HepG2 (cell line): ENCODE data around the gene FAIM. TPM values are rescaled to one million over a fixed set of nuclear protein-coding genes. Genes with fewer than 3 reads are reported as not detected.

Source experiments
- ATAC-seq: fragments of 200-7000 bp; cut with Tn5 transposase; 3 replicates; pipeline ENCODE4 v1.9.1; 2020; ENCODE audit warnings: mild to moderate bottlenecking, moderate library complexity
- Bru-seq: library from RNA; stranded (reverse); fragments of 400-500 nt; gene quantifications from one replicate; lab custom pipeline; 2021; lab: Mats Ljungman, UMichigan
- BruChase-seq, 2 experiments: library from RNA; stranded (reverse); fragments of 400-500 nt; gene quantifications; one replicate each; lab custom pipeline; 2021; lab: Mats Ljungman, UMichigan
- BruUV-seq: library from RNA; stranded (reverse); fragments of 400-500 nt; replicated peaks from 2 replicates; lab custom pipeline; 2021; lab: Mats Ljungman, UMichigan
- CTCF ChIA-PET: fragments of 300-600 bp; formaldehyde crosslinking; extraction: SDS; loops from one replicate; lab custom pipeline; 2021; ENCODE audit warnings: low total read pairs, inconsistent platforms, low intra/inter-chr PET ratio; lab: Yijun Ruan, JAX
- POLR2A ChIA-PET: fragments of 350-600 bp; sonication (Branson Sonifier 250); formaldehyde crosslinking; loops from one replicate; lab custom pipeline; 2020; ENCODE audit warnings: antibody characterized with exemption, inconsistent platforms; lab: Yijun Ruan, JAX
- DNase-seq: peaks from one replicate; pipeline ENCODE4 v3.0.0-alpha.2; 2015; ENCODE audit warnings: low spot score
- FAIRE-seq: peaks from 3 replicates; lab custom pipeline; 2011; peaks lifted over from hg19 to GRCh38; lab: Jason Lieb, UNC
- H2AFZ ChIP-seq: one replicate; pipeline ENCODE4 v1.6.1; 2011; ENCODE audit warnings: low read length, inconsistent platforms
- H3K27ac ChIP-seq: fragments of 300-600 bp; 3 replicates; pipeline ENCODE4 v1.8.0; 2011; ENCODE audit warnings: mixed run types, mild to moderate bottlenecking, mixed read lengths, low read length, inconsistent platforms; ENCODE audit not compliant: insufficient read depth; ENCODE audit errors: extremely low read length
- H3K27me3 ChIP-seq, 2 experiments: fragments of 200-600 bp in 1 of 2; 2 replicates in 1 of 2; 3 replicates in 1 of 2; pipeline versions ENCODE4 v1.6.0 to v1.8.0; 2011; ENCODE audit warnings: low read length in 2 of 2, mild to moderate bottlenecking in 2 of 2, moderate library complexity in 2 of 2, inconsistent platforms in 1 of 2; ENCODE audit not compliant: insufficient read depth in 2 of 2, control insufficient read depth in 1 of 2
- H3K36me3 ChIP-seq, 2 experiments: fragments of 200-600 bp in 1 of 2; replicated peaks in 1 of 2; 2 replicates in 1 of 2; 3 replicates in 1 of 2; pipeline versions ENCODE4 v1.5.1 to v1.8.0; 2011; ENCODE audit warnings: low read length in 2 of 2, inconsistent platforms in 1 of 2; ENCODE audit not compliant: insufficient read depth in 2 of 2, control insufficient read depth in 1 of 2
- H3K4me1 ChIP-seq: 2 replicates; pipeline ENCODE4 v1.5.1; 2012; ENCODE audit warnings: low read length, inconsistent platforms; ENCODE audit not compliant: insufficient read depth
- H3K4me2 ChIP-seq: 2 replicates; pipeline ENCODE4 v1.6.0; 2011; ENCODE audit warnings: low read depth, low read length, inconsistent platforms
- H3K4me3 ChIP-seq, 3 experiments: fragments of 200-600 bp in 1 of 3; sonication (generic), shearing (Covaris generic) in 1 of 3; replicated peaks in 1 of 3; 2 replicates each; pipeline ENCODE4 v1.5.1; 2011 to 2016; ENCODE audit warnings: low read length in 3 of 3, inconsistent platforms in 2 of 3, low read depth in 2 of 3, mild to moderate bottlenecking in 2 of 3, control low read depth in 1 of 3, mixed read lengths in 1 of 3; ENCODE audit not compliant: insufficient read depth in 1 of 3
- H3K79me2 ChIP-seq: one replicate; pipeline ENCODE4 v1.6.1; 2011; ENCODE audit warnings: low read length, inconsistent platforms; ENCODE audit not compliant: insufficient read depth
- H3K9ac ChIP-seq: 2 replicates; pipeline ENCODE4 v1.6.0; 2011; ENCODE audit warnings: mild to moderate bottlenecking, low read depth, low read length, inconsistent platforms; ENCODE audit not compliant: insufficient read depth
- H3K9me3 ChIP-seq: 2 replicates; pipeline ENCODE4 v1.5.1; 2012; ENCODE audit warnings: mild to moderate bottlenecking, low read length
- H4K20me1 ChIP-seq: 2 replicates; pipeline ENCODE4 v1.6.0; 2011; ENCODE audit warnings: inconsistent platforms, mild to moderate bottlenecking, low read length, moderate library complexity; ENCODE audit not compliant: insufficient read depth
- HMGA1 ChIP-seq: sonication (generic); formaldehyde crosslinking; conservative IDR thresholded peaks from 2 replicates; pipeline ENCODE4 v1.4.0; 2020; ENCODE audit warnings: missing genetic modification reagents
- RXRA ChIP-seq: sonication (generic); formaldehyde crosslinking; IDR thresholded peaks from 2 replicates; pipeline ENCODE4 v1.5.1; 2020; ENCODE audit warnings: missing genetic modification reagents
- SP2 ChIP-seq: sonication (generic); formaldehyde crosslinking; IDR thresholded peaks from 2 replicates; pipeline ENCODE4 v1.5.1; 2020; ENCODE audit warnings: mild to moderate bottlenecking, missing genetic modification reagents
- THAP9 ChIP-seq: sonication (generic); formaldehyde crosslinking; IDR thresholded peaks from 2 replicates; pipeline ENCODE4; 2020; ENCODE audit warnings: missing genetic modification reagents, mild to moderate bottlenecking, borderline replicate concordance
- ZBTB8A ChIP-seq: sonication (generic); formaldehyde crosslinking; IDR thresholded peaks from 2 replicates; pipeline ENCODE4 v1.4.0; 2020; ENCODE audit warnings: mild to moderate bottlenecking, low read depth, missing genetic modification reagents, borderline replicate concordance
- ZNF362 ChIP-seq: sonication (generic); formaldehyde crosslinking; IDR thresholded peaks from 2 replicates; pipeline ENCODE4 v1.4.0; 2020; ENCODE audit warnings: missing genetic modification reagents, mild to moderate bottlenecking, borderline replicate concordance
- ZNF678 ChIP-seq: sonication (generic); formaldehyde crosslinking; IDR thresholded peaks from 2 replicates; pipeline ENCODE4 v1.4.0; 2020; ENCODE audit warnings: mild to moderate bottlenecking, missing genetic modification reagents
- WGBS: methylation state at CpG from one replicate; pipeline ENCODE4 v1.1.6; 2017; ENCODE audit warnings: low lambda C conversion rate; 5-methylcytosine and 5-hydroxymethylcytosine counted together
- in situ Hi-C: cut with HindIII; loops from 2 replicates; pipeline ENCODE4 v1.10.0; 2017; ENCODE audit warnings: low pct_unique_long_range_greater_than_20kb; ENCODE audit not compliant: extremely low pct_ligation_motif_present
- intact Hi-C: fragments of 100-400 bp; cut with micrococcal nuclease; formaldehyde crosslinking; loops from one replicate; pipeline ENCODE4 v1.10.0; 2022; ENCODE audit not compliant: unreplicated experiment
- long read RNA-seq, 2 experiments: library from RNA in 1 of 2; library from polyadenylated mRNA in 1 of 2; stranded (forward) in 1 of 2; unstranded in 1 of 2; transcript quantifications; one replicate each; pipeline ENCODE4 v2.0.0, GENCODE V29; 2019 to 2022
- polyA minus RNA-seq, 3 experiments: library from RNA; depleted of rRNA, polyadenylated mRNA; stranded (reverse); fragments of >200 nt; gene quantifications; 2 replicates each; pipeline ENCODE4 v1.2.3, GENCODE V29; 2011; ENCODE audit warnings: low replicate concordance in 1 of 3
- polyA plus RNA-seq, 8 experiments: library from polyadenylated mRNA; depleted of rRNA in 3 of 8; stranded (reverse) in 7 of 8; unstranded in 1 of 8; fragments of >200 nt; fragmentation: Illumina TruSeq in 4 of 8; extraction: Trizol in 4 of 8; gene quantifications; 2 replicates each; pipeline versions ENCODE4 v1.2.1 to v1.2.3, GENCODE V29; 2011 to 2016; ENCODE audit warnings: low read depth in 4 of 8, missing spikeins in 1 of 8, mixed read lengths in 1 of 8; ENCODE audit not compliant: insufficient read depth in 1 of 8
- total RNA-seq, 5 experiments: library from RNA; depleted of rRNA; stranded (reverse); fragments of >200 nt; fragmentation: Illumina TruSeq; extraction: Trizol; gene quantifications; 2 replicates each; pipeline ENCODE4 v1.2.3, GENCODE V29; 2016; ENCODE audit warnings: low read depth in 1 of 5
- TF ChIP-seq, protein P1 (sequence below): sonication (generic); formaldehyde crosslinking; conservative IDR thresholded peaks from 2 replicates; pipeline ENCODE4 v1.4.0; 2020; ENCODE audit warnings: missing genetic modification reagents

The FAIM gene
- 25.8 and 33.9 TPM in 2 replicates for total RNA-seq (2016; rRNA removed; fragmentation: Illumina TruSeq; extraction: Trizol)
- total RNA-seq (2016; cell fraction: cytosol; rRNA removed; fragmentation: Illumina TruSeq; extraction: Trizol; ENCODE audit: low read depth) = 15.4 and 17.2 TPM in 2 replicates
- total RNA-seq (2016; cell fraction: insoluble cytoplasmic fraction; rRNA removed; fragmentation: Illumina TruSeq; extraction: Trizol) = 24.8 and 42.4 TPM in 2 replicates
- total RNA-seq (2016; cell fraction: membrane; rRNA removed; fragmentation: Illumina TruSeq; extraction: Trizol) = 14.4 and 16.1 TPM in 2 replicates
- total RNA-seq (2016; cell fraction: nucleus; rRNA removed; fragmentation: Illumina TruSeq; extraction: Trizol) = 7.9 and 10.0 TPM in 2 replicates
- 3.3 and 4.3 TPM in 2 replicates for polyA plus RNA-seq (2011; rRNA removed)
- polyA plus RNA-seq (2011; cell fraction: cytosol; rRNA removed) = 2.0 and 3.2 TPM in 2 replicates
- 2.0 and 3.8 TPM in 2 replicates for polyA plus RNA-seq (2011; cell fraction: nucleus; rRNA removed)
- polyA plus RNA-seq (2012) = 9.8 and 12.1 TPM in 2 replicates
- polyA plus RNA-seq (2016; cell fraction: cytosol; fragmentation: Illumina TruSeq; extraction: Trizol; ENCODE audit: low read depth) = 13.4 and 17.3 TPM in 2 replicates
- 45.4 and 49.9 TPM in 2 replicates for polyA plus RNA-seq (2016; cell fraction: insoluble cytoplasmic fraction; fragmentation: Illumina TruSeq; extraction: Trizol; ENCODE audit: low read depth)
- 14.8 and 17.4 TPM in 2 replicates for polyA plus RNA-seq (2016; cell fraction: membrane; fragmentation: Illumina TruSeq; extraction: Trizol; ENCODE audit: low read depth)
- polyA plus RNA-seq (2016; cell fraction: nucleus; fragmentation: Illumina TruSeq; extraction: Trizol; ENCODE audit: insufficient read depth, low read depth) = 22.9 and 26.9 TPM in 2 replicates
- polyA minus RNA-seq (2011; rRNA and poly(A)+ RNA removed; ENCODE audit: low replicate concordance) = 0.64 and 3.5 TPM in 2 replicates
- 2.9 and 3.8 TPM in 2 replicates for polyA minus RNA-seq (2011; cell fraction: cytosol; rRNA and poly(A)+ RNA removed)
- polyA minus RNA-seq (2011; cell fraction: nucleus; rRNA and poly(A)+ RNA removed) = 4.4 and 5.6 TPM in 2 replicates
- Bru-seq, nascent RNA = percentile 75 among the genes with signal in this experiment
- percentile 69 among the genes with signal in this experiment for BruChase-seq, experiment 1, labeled RNA remaining after a 6-hour chase
- BruChase-seq, experiment 2, labeled RNA remaining after a 2-hour chase = percentile 62 among the genes with signal in this experiment
- long read RNA-seq, experiment 1, transcript FAIM-203 (5 exons, 927 nt) = minor isoform, 8 of 38 reads
- long read RNA-seq, experiment 1, transcript FAIM-204 (5 exons, 946 nt) = major isoform, 24 of 38 reads
- long read RNA-seq, experiment 1, partial matches to known transcripts = 3 of 38 reads
- long read RNA-seq, experiment 1, other reads (novel, unspliced or antisense) = 3 of 38 reads
- long read RNA-seq, experiment 2, transcript FAIM-203 (5 exons, 927 nt) = minor isoform, 8 of 36 reads
- long read RNA-seq, experiment 2, transcript FAIM-204 (5 exons, 946 nt) = major isoform, 24 of 36 reads
- long read RNA-seq, experiment 2, partial matches to known transcripts = 1 of 36 reads
- long read RNA-seq, experiment 2, other reads (novel, unspliced or antisense) = 2 of 36 reads

DNA sequence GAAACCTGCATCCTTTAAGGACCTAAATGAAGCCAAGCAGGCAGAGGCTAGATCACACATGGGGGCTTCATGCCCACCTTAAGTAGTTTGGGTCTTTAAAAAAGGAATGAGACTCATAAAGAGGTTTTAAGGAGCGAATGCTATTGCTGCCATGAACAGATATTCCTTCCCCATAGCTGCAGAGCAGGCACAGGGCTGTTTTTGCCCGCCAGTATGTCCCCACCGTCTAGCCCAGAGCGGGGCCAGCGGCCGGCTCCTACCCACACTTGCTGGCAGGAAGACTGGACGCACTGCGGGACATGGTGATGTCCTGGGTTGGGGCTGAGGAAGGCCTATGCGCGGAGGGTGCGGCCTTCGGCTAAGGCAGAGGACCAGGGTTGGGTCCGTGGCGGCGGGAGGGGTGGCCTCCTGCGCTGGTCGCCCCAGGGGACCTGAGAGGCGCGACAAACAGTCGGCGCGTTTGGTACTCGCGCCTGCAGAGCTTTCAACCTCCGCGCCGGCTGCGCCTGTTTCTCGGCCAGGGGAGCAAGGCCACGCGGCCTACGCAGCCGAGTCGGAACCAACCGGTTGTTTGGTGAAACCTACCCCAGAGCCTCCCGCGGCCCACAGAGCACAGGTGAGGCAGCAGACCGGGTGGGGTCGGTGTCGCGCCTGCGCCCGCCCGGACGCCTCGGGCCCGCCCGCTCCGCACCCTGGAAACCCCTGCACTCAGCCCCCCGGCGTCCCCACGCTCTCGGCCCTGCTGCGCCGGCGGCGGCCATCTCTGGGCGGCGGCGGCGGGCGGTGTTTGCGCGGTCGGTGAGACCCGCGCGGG lies at the start of gene FAIM:
Gene FAIM (plus strand): TSS at position 450 of the 814 bp plus-strand sequence. CDS start 10,956 bp downstream, outside the sequence.
- WGBS = 2% methylated on average over 12 of the region's 68 CpGs
- peak within 1 kb of the TSS; percentile 82 for H3K4me2 ChIP-seq
- POLR2A ChIA-PET = interaction anchor here (0.9 to 3.3 kb wide), 4 partner anchors 14 to 307 kb away, joined by 3 to 36 read pairs (median 4); partner anchors contain the start of gene CEP70
- H3K4me3 ChIP-seq = peak within 1 kb of the TSS; percentile 78 to 80 (median 80)
- H3K27ac ChIP-seq = peak within 1 kb of the TSS; percentile 91
- peak; percentile 50 for DNase-seq
- peak within 1 kb of the TSS; percentile 96 for H2AFZ ChIP-seq
- peak within 1 kb of the TSS; percentile 95 for H3K9ac ChIP-seq
- in situ Hi-C loops = no loop called here
- peaks cover 4% of the 10 kb centered on the region for H3K79me2 ChIP-seq
- no peaks in the 10 kb centered on the region for H3K36me3 ChIP-seq
- BruUV-seq = no TSS peak
- no peaks in the 10 kb centered on the region for H3K27me3 ChIP-seq
- peak; percentile 89 for ATAC-seq
- peaks cover 27% of the 10 kb centered on the region for H3K4me1 ChIP-seq
- no peak for FAIRE-seq
- CTCF ChIA-PET = no interaction called here
- intact Hi-C loops = no loop called here
- no peaks in the 10 kb centered on the region for H3K9me3 ChIP-seq
- H4K20me1 ChIP-seq = no peaks in the 10 kb centered on the region; the same call in 1 of the 2 replicates
- TF ChIP-seq, protein P1, sequence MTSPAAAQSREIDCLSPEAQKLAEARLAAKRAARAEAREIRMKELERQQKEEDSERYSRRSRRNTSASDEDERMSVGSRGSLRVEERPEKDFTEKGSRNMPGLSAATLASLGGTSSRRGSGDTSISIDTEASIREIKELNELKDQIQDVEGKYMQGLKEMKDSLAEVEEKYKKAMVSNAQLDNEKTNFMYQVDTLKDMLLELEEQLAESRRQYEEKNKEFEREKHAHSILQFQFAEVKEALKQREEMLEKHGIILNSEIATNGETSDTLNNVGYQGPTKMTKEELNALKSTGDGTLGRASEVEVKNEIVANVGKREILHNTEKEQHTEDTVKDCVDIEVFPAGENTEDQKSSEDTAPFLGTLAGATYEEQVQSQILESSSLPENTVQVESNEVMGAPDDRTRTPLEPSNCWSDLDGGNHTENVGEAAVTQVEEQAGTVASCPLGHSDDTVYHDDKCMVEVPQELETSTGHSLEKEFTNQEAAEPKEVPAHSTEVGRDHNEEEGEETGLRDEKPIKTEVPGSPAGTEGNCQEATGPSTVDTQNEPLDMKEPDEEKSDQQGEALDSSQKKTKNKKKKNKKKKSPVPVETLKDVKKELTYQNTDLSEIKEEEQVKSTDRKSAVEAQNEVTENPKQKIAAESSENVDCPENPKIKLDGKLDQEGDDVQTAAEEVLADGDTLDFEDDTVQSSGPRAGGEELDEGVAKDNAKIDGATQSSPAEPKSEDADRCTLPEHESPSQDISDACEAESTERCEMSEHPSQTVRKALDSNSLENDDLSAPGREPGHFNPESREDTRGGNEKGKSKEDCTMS (CRISPR knock-in tag) = no peak
- TF ChIP-seq HMGA1 (CRISPR knock-in tag) (no peak), SP2 (CRISPR knock-in tag) (0 out of 2 replicates have a peak, but pooled peaks have one; percentile 38), THAP9 (no peak), RXRA (CRISPR knock-in tag) (peak; percentile 66; the same call in 1 of the 2 replicates), ZNF678 (peak; percentile 55; the same call in 1 of the 2 replicates), ZNF362 (CRISPR knock-in tag) (no peak), ZBTB8A (CRISPR knock-in tag) (no peak)
